GM12875 (cell line): Measurements from ENCODE around the gene MSANTD2.

ENCODE experiments used
- H3K4me3 ChIP-seq: one replicate; pipeline ENCODE4 v1.5.1; 2011; ENCODE audit warnings: low read depth, low read length, control low read depth
- CTCF ChIP-seq: IDR thresholded peaks from 2 replicates; pipeline ENCODE4 v1.5.1; 2011; ENCODE audit warnings: low read depth, mild to moderate bottlenecking, control low read depth, inconsistent platforms, low read length, moderate library complexity, borderline replicate concordance; ENCODE audit not compliant: insufficient read depth

MSANTD2 gene

GRCh38 chr11:124823512-124824376, 23.5 kb upstream of the MSANTD2 start:
- no peak for TF ChIP-seq CTCF
- no peak overlapping the region for H3K4me3 ChIP-seq

- H3K4me3 ChIP-seq: no peak overlapping the region
- no peak for TF ChIP-seq CTCF
These were observed 22.0 kb upstream of the MSANTD2 start for GRCh38 chr11:124821995-124822730.

- no peak overlapping the region for H3K4me3 ChIP-seq
- TF ChIP-seq CTCF: no peak
These were observed 16.8 kb upstream of the MSANTD2 start for GRCh38 chr11:124817036-124817435.

GRCh38 chr11:124814739-124815138, 14.5 kb upstream of the MSANTD2 start:
- no peak overlapping the region for H3K4me3 ChIP-seq
- TF ChIP-seq CTCF: no peak

GRCh38 chr11:124812876-124813275, 12.7 kb upstream of the MSANTD2 start:
- TF ChIP-seq CTCF: no peak
- H3K4me3 ChIP-seq: no peak overlapping the region

GRCh38 chr11:124811399-124812125, 11.4 kb upstream of the MSANTD2 start:
- no peak for TF ChIP-seq CTCF
- no peak overlapping the region for H3K4me3 ChIP-seq
